GM12873 (cell line): ENCODE measurements around the gene SLC35F1.

ENCODE experiments used
- TF ChIP-seq, protein P1 (sequence below): IDR thresholded peaks from 2 replicates; pipeline ENCODE4 v1.5.1; 2012; ENCODE audit warnings: low read depth, mild to moderate bottlenecking, moderate library complexity, low read length, control low read depth; ENCODE audit not compliant: insufficient read depth; ENCODE audit errors: missing control alignments

The SLC35F1 gene

DNA sequence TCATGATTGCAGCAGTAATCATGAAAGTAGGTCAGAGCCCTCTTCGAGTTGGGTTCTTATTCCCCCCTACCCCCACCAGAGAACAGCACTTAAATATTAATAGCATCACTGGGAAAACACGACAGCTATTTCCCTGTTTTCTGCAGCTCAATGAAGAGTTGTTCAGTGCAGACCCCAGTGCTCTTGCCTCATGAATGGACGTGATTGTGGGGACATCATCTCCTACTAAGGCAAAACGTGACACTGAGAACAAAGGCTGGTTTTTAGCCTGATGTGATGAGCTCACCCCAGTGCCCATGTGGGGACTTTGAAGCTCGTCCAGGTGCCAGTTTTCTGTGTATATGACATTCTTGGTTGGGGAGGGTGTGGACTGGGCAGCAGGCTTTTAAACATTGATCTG lies 105.9 kb downstream of the SLC35F1 start:
- TF ChIP-seq, protein P1, sequence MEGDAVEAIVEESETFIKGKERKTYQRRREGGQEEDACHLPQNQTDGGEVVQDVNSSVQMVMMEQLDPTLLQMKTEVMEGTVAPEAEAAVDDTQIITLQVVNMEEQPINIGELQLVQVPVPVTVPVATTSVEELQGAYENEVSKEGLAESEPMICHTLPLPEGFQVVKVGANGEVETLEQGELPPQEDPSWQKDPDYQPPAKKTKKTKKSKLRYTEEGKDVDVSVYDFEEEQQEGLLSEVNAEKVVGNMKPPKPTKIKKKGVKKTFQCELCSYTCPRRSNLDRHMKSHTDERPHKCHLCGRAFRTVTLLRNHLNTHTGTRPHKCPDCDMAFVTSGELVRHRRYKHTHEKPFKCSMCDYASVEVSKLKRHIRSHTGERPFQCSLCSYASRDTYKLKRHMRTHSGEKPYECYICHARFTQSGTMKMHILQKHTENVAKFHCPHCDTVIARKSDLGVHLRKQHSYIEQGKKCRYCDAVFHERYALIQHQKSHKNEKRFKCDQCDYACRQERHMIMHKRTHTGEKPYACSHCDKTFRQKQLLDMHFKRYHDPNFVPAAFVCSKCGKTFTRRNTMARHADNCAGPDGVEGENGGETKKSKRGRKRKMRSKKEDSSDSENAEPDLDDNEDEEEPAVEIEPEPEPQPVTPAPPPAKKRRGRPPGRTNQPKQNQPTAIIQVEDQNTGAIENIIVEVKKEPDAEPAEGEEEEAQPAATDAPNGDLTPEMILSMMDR = no peak

DNA sequence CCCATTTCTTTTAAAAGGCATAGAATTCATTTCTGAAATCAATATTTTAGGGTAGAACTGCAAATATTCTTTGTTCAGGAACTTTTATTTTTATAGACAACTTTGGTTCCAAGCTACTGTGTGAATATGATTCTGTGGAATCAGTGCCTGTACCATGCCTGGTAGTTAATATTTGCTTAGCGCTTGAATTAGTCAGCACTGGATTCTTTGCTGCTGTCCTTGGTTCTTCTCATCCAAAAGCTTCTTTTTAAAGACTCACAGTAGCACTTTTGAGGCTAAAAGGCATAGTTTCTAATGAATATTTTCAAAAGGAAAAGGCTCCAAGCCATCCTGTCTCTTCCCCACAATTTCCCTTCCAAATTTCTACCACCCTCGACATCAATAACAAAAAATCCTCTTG lies 109.5 kb downstream of the SLC35F1 start:
- TF ChIP-seq, protein P1 = no peak

DNA sequence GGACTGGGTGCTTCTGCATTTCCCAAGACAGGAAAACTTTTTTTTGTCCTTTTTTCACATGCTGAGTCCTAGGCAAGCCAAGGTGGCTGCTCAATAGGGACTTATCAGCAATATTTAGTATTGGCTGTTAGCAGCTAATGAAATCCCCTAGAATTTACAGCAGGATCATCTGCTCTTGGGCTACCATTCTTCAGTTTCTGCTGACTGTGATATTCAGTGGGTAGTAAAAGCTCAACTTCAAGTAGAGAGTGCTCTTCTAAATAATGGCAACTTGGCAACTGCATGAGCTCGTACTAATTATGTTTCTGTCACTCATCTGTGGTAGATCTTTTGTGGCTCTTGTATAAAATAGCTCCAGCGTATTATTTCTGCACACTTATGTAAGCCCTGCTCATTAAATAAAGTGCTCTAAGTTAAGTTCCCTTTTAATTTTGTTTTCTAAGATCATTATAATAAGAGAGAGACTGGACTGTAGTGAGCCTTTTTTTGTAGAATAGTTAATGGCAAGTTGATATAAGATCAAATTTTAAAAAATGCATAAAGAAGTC lies 110.3 kb downstream of the SLC35F1 start:
- TF ChIP-seq, protein P1 = no peak

GRCh38 chr6:118023771-118024170 lies 116.7 kb downstream of the SLC35F1 start:
- TF ChIP-seq, protein P1 = no peak

DNA sequence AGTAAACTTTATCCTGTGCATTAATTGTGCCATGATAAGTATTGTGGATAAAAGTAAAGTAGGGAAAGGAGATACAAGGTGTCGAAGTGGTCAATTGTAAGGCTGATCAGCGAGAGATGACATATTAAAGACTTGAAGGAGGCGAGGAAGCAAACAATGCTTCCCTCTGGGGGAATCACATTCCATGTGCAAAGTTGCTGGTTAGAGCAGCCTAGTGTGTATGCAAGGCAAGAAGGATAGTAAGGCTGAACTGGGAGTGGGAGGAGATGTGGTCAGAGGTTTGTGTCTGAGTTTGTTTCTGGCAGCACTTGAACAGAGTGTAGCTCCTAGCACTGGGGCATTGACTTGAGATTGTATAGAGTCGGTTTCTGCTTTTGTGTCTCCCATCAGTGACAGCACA lies 122.9 kb downstream of the SLC35F1 start:
- TF ChIP-seq, protein P1 = no peak

GRCh38 chr6:118042855-118043254 lies 135.8 kb downstream of the SLC35F1 start:
- TF ChIP-seq, protein P1 = no peak

DNA sequence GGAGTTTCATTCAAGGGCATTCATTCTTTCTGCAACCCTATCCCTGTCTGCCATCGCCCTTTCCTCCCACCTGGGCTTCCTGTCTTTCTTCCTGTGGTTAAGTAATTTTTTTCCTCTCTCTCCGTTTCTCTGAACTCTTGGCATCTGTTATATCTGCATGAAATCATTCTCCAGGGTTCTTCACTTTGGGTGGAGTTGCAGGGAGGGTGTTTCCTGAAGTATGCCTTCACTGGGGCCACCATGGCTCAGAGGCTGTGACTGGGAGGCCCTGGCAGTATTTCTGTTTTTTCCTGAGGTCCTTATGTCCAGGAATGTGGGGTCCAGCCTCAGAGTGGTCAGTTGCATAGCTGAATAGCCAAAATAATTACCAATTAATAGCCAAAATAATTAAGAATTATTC lies 137.2 kb downstream of the SLC35F1 start:
- TF ChIP-seq, protein P1 = no peak
